ENCODE results near the gene CCDC40. TPM values are rescaled to one million over a fixed set of nuclear protein-coding genes. Genes with fewer than 3 reads are reported as not detected.

Gene CCDC40
- total RNA-seq, 2 donors from 2014 or later, result 11.8 to 19.7 TPM

DNA sequence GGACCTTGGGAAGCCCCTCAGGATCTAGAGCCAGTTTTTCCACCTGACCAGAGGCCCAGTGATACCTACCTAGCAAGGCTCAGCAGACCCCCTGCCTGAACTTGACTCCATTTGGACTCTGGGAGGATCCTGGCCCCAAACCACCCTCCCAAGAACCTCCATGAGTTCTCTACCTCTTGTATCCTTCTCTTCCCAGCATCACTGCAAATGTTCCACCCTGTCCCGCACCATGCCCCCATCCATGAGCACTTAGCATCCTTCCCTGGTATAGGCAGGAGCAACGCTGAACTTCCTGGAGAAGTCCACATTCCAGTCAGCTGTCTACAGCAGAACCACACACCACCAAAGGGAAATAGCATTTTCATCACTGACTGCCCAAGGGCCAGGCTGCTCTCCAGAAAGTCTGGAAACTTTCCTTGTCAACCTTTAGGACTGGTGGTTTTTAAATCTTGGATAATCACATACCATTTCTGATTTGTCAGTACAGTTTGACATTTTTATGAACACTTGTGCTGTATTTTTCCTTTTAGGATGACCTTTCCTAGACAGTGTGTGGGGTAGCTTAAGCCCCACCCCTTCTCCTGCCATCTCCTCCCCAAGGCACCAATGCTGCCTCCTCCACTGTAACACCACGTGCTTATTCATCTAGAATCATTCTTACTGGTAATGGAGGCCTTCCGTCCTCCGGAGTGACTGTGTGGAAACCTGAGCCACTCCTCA lies 96.6 kb downstream of the CCDC40 start:
- no peak overlapping the region for H3K4me3 ChIP-seq
- peaks cover 3% of the 10 kb centered on the region for H3K4me1 ChIP-seq (replicated peaks)
- intact Hi-C loops (cut with DNase I), result no loop called here
- no peak for DNase-seq (ENCODE audit: low spot score)
- H3K36me3 ChIP-seq, result peaks cover 6 to 14% of the 10 kb centered on the region in 2 donors
- 74% methylated on average over 5 of the region's 5 CpGs for WGBS
- no peaks in the 10 kb centered on the region for H3K27me3 ChIP-seq (replicated peaks; ENCODE audit: insufficient read depth)
- peak overlapping the region in 1 of 2 donors; percentile 24 for H3K27ac ChIP-seq
- no peaks in the 10 kb centered on the region for H3K9me3 ChIP-seq
- TF ChIP-seq CTCF (IDR thresholded peaks at IDR 0.05) (no peak), POLR2AphosphoS5 (IDR thresholded peaks at IDR 0.05) (no peak), POLR2A (IDR thresholded peaks at IDR 0.05) (no peak)

GRCh38 chr17:80133626-80133970 lies 97.2 kb downstream of the CCDC40 start:
- H3K27ac ChIP-seq, result peak overlapping the region in 1 of 2 donors; percentile 24
- peaks cover 6 to 20% of the 10 kb centered on the region in 2 donors for H3K36me3 ChIP-seq
- DNase-seq (ENCODE audit: low spot score), result peak; percentile 48
- peaks cover 3% of the 10 kb centered on the region for H3K4me1 ChIP-seq (replicated peaks)
- H3K4me3 ChIP-seq, result no peak overlapping the region
- no peaks in the 10 kb centered on the region for H3K27me3 ChIP-seq (replicated peaks; ENCODE audit: insufficient read depth)
- H3K9me3 ChIP-seq, result no peaks in the 10 kb centered on the region
- intact Hi-C loops (cut with DNase I), result no loop called here
- TF ChIP-seq POLR2A (IDR thresholded peaks at IDR 0.05), result no peak
- no peak for TF ChIP-seq CTCF (IDR thresholded peaks at IDR 0.05)
- TF ChIP-seq POLR2AphosphoS5 (IDR thresholded peaks at IDR 0.05), result no peak
- WGBS, result 61% methylated on average over 6 of the region's 6 CpGs

DNA sequence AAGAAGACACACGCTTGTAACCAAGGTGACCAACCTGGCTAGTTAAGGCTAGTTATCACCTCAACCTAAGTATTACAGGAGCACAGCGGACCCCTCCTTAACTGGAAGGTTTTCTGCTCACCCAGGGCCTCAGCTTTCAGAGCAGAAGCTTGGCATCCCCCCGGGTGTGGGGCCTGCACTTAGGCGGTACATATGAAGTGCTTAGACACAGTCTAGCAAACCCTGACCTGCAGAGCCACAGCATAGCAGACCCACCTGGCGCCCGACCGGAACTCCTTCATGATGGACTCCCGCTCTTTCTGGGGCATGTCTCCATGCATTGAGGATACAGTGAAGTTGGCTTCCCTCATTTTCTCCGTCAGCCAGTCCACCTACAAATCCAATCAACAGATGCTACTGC lies 100.7 kb downstream of the CCDC40 start:
- intact Hi-C loops (cut with DNase I), result no loop called here
- DNase-seq (ENCODE audit: low spot score), result no peak
- WGBS, result 90% methylated on average over 9 of the region's 9 CpGs
- Histone ChIP-seq H3K27ac (no peak overlapping the region), H3K27me3 (replicated peaks; ENCODE audit: insufficient read depth) (no peaks in the 10 kb centered on the region), H3K4me1 (replicated peaks) (no peaks in the 10 kb centered on the region), H3K9me3 (no peaks in the 10 kb centered on the region), H3K36me3 (peaks cover 9 to 24% of the 10 kb centered on the region in 2 donors), H3K4me3 (no peak overlapping the region)
- TF ChIP-seq CTCF (IDR thresholded peaks at IDR 0.05), result no peak
- no peak for TF ChIP-seq POLR2AphosphoS5 (IDR thresholded peaks at IDR 0.05)
- TF ChIP-seq POLR2A (IDR thresholded peaks at IDR 0.05), result no peak

- TF ChIP-seq POLR2AphosphoS5 (IDR thresholded peaks at IDR 0.05) (no peak), CTCF (IDR thresholded peaks at IDR 0.05) (no peak), POLR2A (IDR thresholded peaks at IDR 0.05) (no peak)
- intact Hi-C loops (cut with DNase I), result no loop called here
- peaks cover 14 to 30% of the 10 kb centered on the region in 2 donors for H3K36me3 ChIP-seq
- no peaks in the 10 kb centered on the region for H3K27me3 ChIP-seq (replicated peaks; ENCODE audit: insufficient read depth)
- no peak for DNase-seq (ENCODE audit: low spot score)
- no peak overlapping the region for H3K4me3 ChIP-seq
- WGBS, result 84% methylated on average over 18 of the region's 18 CpGs
- H3K9me3 ChIP-seq, result no peaks in the 10 kb centered on the region
- H3K27ac ChIP-seq, result no peak overlapping the region
- H3K4me1 ChIP-seq (replicated peaks), result no peaks in the 10 kb centered on the region
Measured at GRCh38 chr17:80138856-80139426, 102.5 kb downstream of the CCDC40 start.
